HEK293 (cell line): ENCODE results near the gene TBCCD1.

Source experiments
- CTCF ChIA-PET: fragments of 350-600 bp; formaldehyde crosslinking; extraction: SDS; loops from one replicate; lab custom pipeline; 2021; ENCODE audit warnings: antibody characterized with exemption; lab: Yijun Ruan, JAX
- POLR2A ChIA-PET: fragments of 300-600 bp; formaldehyde crosslinking; extraction: SDS; loops from one replicate; lab custom pipeline; 2020; ENCODE audit warnings: antibody characterized with exemption, inconsistent platforms; lab: Yijun Ruan, JAX
- H3K27ac ChIP-seq: fragments of 200-500 bp; sonication (Bioruptor generic); 2 replicates; pipeline ENCODE4 v1.5.1; 2014; ENCODE audit warnings: low read depth, low read length, control low read depth, inconsistent platforms; ENCODE audit errors: extremely low read depth
- H3K36me3 ChIP-seq, 2 experiments: fragments of 200-500 bp in 1 of 2; sonication (Bioruptor generic) in 1 of 2; 1 replicate in 1 of 2; 2 replicates in 1 of 2; pipeline ENCODE4 v1.5.1; 2014 to 2017; ENCODE audit warnings: inconsistent platforms in 2 of 2, low read length in 2 of 2; ENCODE audit not compliant: control insufficient read depth in 2 of 2, insufficient read depth in 1 of 2
- H3K4me1 ChIP-seq: fragments of 200-500 bp; sonication (Bioruptor generic); 2 replicates; pipeline ENCODE4 v1.5.1; 2014; ENCODE audit warnings: mild to moderate bottlenecking, low read length, inconsistent platforms; ENCODE audit not compliant: control insufficient read depth, insufficient read depth
- H3K4me3 ChIP-seq: 2 replicates; pipeline ENCODE4 v1.5.1; 2011; ENCODE audit warnings: low read depth, mild to moderate bottlenecking, control low read depth, low read length, moderate library complexity
- H3K9me3 ChIP-seq: fragments of 200-500 bp; sonication (Bioruptor generic); 2 replicates; pipeline ENCODE4 v1.5.1; 2014; ENCODE audit warnings: low read depth, low read length, inconsistent platforms; ENCODE audit not compliant: control insufficient read depth, insufficient read depth
- EGR2 ChIP-seq: fragments of 450-650 bp; formaldehyde crosslinking; IDR thresholded peaks from 2 replicates; pipeline ENCODE4 v1.5.1; 2016; ENCODE audit warnings: low read depth, missing biosample characterization, missing genetic modification characterization
- GLI2 ChIP-seq: fragments of 450-650 bp; formaldehyde crosslinking; IDR thresholded peaks from 2 replicates; pipeline ENCODE4; 2017; ENCODE audit warnings: missing biosample characterization, missing genetic modification characterization, low read depth, borderline replicate concordance
- SCRT1 ChIP-seq: fragments of 450-650 bp; formaldehyde crosslinking; IDR thresholded peaks from 2 replicates; pipeline ENCODE4 v1.5.1; 2016; ENCODE audit warnings: missing biosample characterization, missing genetic modification characterization, borderline replicate concordance
- SP2 ChIP-seq: fragments of 450-650 bp; formaldehyde crosslinking; IDR thresholded peaks from 2 replicates; pipeline ENCODE4 v1.5.1; 2016; ENCODE audit warnings: missing biosample characterization, missing genetic modification characterization
- SP7 ChIP-seq: fragments of 450-650 bp; formaldehyde crosslinking; IDR thresholded peaks from 2 replicates; pipeline ENCODE4 v1.5.1; 2016; ENCODE audit warnings: missing biosample characterization, missing genetic modification characterization
- YY2 ChIP-seq: fragments of 450-650 bp; formaldehyde crosslinking; IDR thresholded peaks from 2 replicates; pipeline ENCODE4 v1.5.1; 2016; ENCODE audit warnings: missing biosample characterization, missing genetic modification characterization
- ZBTB1 ChIP-seq: fragments of 450-650 bp; formaldehyde crosslinking; IDR thresholded peaks from 2 replicates; pipeline ENCODE4 v1.5.1; 2016; ENCODE audit warnings: missing biosample characterization, missing genetic modification characterization
- ZBTB21 ChIP-seq: fragments of 450-650 bp; formaldehyde crosslinking; IDR thresholded peaks from 2 replicates; pipeline ENCODE4 v1.5.1; 2017; ENCODE audit warnings: missing biosample characterization, missing genetic modification characterization
- ZFP41 ChIP-seq: fragments of 450-650 bp; formaldehyde crosslinking; IDR thresholded peaks from 2 replicates; pipeline ENCODE4 v1.5.1; 2016; ENCODE audit warnings: missing biosample characterization, missing genetic modification characterization, borderline replicate concordance
- ZNF146 ChIP-seq: fragments of 450-650 bp; formaldehyde crosslinking; IDR thresholded peaks from 2 replicates; pipeline ENCODE4 v1.5.1; 2016; ENCODE audit warnings: missing biosample characterization, missing genetic modification characterization
- ZNF37A ChIP-seq: fragments of 450-650 bp; IDR thresholded peaks from 2 replicates; pipeline ENCODE4 v1.5.1; 2018; ENCODE audit warnings: missing biosample characterization, missing genetic modification characterization
- ZNF501 ChIP-seq: fragments of 450-650 bp; formaldehyde crosslinking; IDR thresholded peaks from 2 replicates; pipeline ENCODE4 v1.5.1; 2016; ENCODE audit warnings: missing biosample characterization, missing genetic modification characterization
- ZNF521 ChIP-seq: fragments of 450-650 bp; formaldehyde crosslinking; IDR thresholded peaks from 2 replicates; pipeline ENCODE4 v1.5.1; 2017; ENCODE audit warnings: missing biosample characterization, mild to moderate bottlenecking, missing genetic modification characterization
- ZNF529 ChIP-seq: fragments of 450-650 bp; formaldehyde crosslinking; IDR thresholded peaks from 2 replicates; pipeline ENCODE4 v1.5.1; 2017; ENCODE audit warnings: missing genetic modification characterization, missing biosample characterization; ENCODE audit not compliant: insufficient replicate concordance
- ZNF560 ChIP-seq: fragments of 450-650 bp; formaldehyde crosslinking; IDR thresholded peaks from 2 replicates; pipeline ENCODE4 v1.5.1; 2017; ENCODE audit warnings: missing biosample characterization, missing genetic modification characterization, borderline replicate concordance
- ZNF664 ChIP-seq: fragments of 450-650 bp; formaldehyde crosslinking; IDR thresholded peaks from 2 replicates; pipeline ENCODE4 v1.5.1; 2016; ENCODE audit warnings: missing biosample characterization, missing genetic modification characterization
- ZNF704 ChIP-seq: fragments of 450-650 bp; formaldehyde crosslinking; IDR thresholded peaks from 2 replicates; pipeline ENCODE4 v1.5.1; 2016; ENCODE audit warnings: missing biosample characterization, missing genetic modification characterization
- TF ChIP-seq, protein P1 (sequence below): fragments of 450-650 bp; formaldehyde crosslinking; IDR thresholded peaks from 2 replicates; pipeline ENCODE4 v1.5.1; 2017; ENCODE audit warnings: missing biosample characterization, missing genetic modification characterization
- TF ChIP-seq, protein P2 (sequence below): fragments of 450-650 bp; formaldehyde crosslinking; IDR thresholded peaks from 2 replicates; pipeline ENCODE4 v1.5.1; 2016; ENCODE audit warnings: missing biosample characterization, missing genetic modification characterization
- TF ChIP-seq, protein P3 (sequence below): fragments of 450-650 bp; formaldehyde crosslinking; IDR thresholded peaks from 2 replicates; pipeline ENCODE4 v1.5.1; 2016; ENCODE audit warnings: missing biosample characterization, missing genetic modification characterization

TBCCD1 gene

DNA sequence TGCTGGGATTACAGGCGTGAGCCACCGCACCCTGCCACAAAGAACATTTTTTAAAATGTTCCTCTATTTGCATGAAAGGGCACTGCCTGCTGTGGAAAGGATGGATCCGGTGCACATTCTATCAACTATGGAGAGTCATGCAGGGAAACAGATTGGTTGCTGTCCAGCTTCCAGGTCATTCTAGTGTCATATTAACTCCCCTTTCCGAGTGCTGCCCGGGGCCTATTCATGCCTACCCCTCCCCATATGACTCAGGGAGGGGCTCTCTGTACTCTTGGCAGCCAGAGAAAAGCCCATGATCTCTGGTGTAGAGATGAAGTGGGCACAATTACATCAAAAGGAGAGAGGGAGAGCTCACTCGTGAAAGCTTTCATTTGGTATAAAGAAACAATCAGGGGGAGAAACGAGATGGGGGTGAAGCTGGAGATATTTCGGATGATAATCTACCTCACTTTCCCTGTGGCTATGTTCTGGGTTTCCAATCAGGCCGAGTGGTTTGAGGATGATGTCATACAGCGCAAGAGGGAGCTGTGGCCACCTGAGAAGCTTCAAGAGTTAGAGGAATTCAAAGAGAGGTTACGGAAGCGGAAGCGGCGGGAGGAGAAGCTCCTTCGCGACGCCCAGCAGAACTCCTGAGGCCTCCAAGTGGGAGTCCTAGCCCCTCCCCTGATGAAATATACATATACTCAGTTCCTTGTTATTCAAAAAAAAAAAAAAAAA is 29.6 kb upstream of the TBCCD1 start:
- ChIA-PET CTCF (interaction anchor here (0.9 to 2.6 kb wide), 3 partner anchors 18 to 45 kb away, joined by 3 to 12 read pairs (median 12); no protein-coding TSS in a partner anchor), POLR2A (interaction anchor here (0.6 to 1.9 kb wide), 8 partner anchors 15 to 659 kb away, joined by 3 to 14 read pairs (median 4); partner anchors contain the start of genes DNAJB11 and EIF4A2)
- H3K36me3 ChIP-seq, result no peaks in the 10 kb centered on the region
- TF ChIP-seq, protein P1, sequence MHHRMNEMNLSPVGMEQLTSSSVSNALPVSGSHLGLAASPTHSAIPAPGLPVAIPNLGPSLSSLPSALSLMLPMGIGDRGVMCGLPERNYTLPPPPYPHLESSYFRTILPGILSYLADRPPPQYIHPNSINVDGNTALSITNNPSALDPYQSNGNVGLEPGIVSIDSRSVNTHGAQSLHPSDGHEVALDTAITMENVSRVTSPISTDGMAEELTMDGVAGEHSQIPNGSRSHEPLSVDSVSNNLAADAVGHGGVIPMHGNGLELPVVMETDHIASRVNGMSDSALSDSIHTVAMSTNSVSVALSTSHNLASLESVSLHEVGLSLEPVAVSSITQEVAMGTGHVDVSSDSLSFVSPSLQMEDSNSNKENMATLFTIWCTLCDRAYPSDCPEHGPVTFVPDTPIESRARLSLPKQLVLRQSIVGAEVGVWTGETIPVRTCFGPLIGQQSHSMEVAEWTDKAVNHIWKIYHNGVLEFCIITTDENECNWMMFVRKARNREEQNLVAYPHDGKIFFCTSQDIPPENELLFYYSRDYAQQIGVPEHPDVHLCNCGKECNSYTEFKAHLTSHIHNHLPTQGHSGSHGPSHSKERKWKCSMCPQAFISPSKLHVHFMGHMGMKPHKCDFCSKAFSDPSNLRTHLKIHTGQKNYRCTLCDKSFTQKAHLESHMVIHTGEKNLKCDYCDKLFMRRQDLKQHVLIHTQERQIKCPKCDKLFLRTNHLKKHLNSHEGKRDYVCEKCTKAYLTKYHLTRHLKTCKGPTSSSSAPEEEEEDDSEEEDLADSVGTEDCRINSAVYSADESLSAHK (tag by site-specific recombination), result no peak
- TF ChIP-seq, protein P2, sequence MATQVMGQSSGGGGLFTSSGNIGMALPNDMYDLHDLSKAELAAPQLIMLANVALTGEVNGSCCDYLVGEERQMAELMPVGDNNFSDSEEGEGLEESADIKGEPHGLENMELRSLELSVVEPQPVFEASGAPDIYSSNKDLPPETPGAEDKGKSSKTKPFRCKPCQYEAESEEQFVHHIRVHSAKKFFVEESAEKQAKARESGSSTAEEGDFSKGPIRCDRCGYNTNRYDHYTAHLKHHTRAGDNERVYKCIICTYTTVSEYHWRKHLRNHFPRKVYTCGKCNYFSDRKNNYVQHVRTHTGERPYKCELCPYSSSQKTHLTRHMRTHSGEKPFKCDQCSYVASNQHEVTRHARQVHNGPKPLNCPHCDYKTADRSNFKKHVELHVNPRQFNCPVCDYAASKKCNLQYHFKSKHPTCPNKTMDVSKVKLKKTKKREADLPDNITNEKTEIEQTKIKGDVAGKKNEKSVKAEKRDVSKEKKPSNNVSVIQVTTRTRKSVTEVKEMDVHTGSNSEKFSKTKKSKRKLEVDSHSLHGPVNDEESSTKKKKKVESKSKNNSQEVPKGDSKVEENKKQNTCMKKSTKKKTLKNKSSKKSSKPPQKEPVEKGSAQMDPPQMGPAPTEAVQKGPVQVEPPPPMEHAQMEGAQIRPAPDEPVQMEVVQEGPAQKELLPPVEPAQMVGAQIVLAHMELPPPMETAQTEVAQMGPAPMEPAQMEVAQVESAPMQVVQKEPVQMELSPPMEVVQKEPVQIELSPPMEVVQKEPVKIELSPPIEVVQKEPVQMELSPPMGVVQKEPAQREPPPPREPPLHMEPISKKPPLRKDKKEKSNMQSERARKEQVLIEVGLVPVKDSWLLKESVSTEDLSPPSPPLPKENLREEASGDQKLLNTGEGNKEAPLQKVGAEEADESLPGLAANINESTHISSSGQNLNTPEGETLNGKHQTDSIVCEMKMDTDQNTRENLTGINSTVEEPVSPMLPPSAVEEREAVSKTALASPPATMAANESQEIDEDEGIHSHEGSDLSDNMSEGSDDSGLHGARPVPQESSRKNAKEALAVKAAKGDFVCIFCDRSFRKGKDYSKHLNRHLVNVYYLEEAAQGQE (tag by site-specific recombination), result peak; percentile 38; the same call in 1 of the 2 replicates
- no peaks in the 10 kb centered on the region for H3K4me1 ChIP-seq
- no peak overlapping the region for H3K27ac ChIP-seq
- no peak overlapping the region for H3K4me3 ChIP-seq
- no peaks in the 10 kb centered on the region for H3K9me3 ChIP-seq

DNA sequence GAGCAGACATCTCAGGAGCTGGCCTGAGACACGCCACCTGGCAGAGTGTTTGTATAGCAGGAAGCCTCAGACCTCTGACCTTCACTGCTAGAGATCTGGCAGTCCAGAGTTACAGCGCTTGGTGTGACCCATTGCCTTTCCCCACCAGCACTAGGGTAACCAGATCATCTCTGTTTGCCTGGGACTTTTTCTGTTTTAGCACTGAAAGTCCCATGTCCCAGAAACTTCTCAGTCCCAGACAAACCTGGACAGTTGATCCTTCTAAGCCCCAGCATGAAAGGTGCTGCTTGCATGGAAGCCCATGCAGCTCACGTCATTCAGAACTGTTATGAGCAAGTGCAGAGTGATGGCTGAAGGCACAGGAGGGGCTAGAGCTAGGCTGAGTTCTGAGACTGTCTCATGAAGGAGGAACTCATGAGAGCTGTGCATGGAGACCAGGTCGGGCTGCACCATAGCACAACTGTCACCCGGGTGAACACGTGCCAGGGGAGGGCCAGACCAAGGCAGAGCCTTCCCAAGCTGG is 27.5 kb upstream of the TBCCD1 start:
- ChIA-PET POLR2A (interaction anchor here (0.9 kb wide), 1 partner anchor 24 kb away, joined by 3 read pairs; the partner anchor contains the start of gene DNAJB11), CTCF (no interaction called here)
- TF ChIP-seq ZNF37A (tag by site-specific recombination) (no peak), EGR2 (tag by site-specific recombination) (no peak), ZBTB21 (tag by site-specific recombination) (no peak), SP7 (no peak), SCRT1 (no peak), ZBTB1 (tag by site-specific recombination) (no peak), ZNF529 (tag by site-specific recombination) (no peak), SP2 (tag by site-specific recombination) (no peak), ZNF664 (no peak), ZNF704 (no peak), GLI2 (tag by site-specific recombination) (no peak), ZFP41 (no peak), YY2 (tag by site-specific recombination) (no peak), ZNF560 (tag by site-specific recombination) (no peak), ZNF521 (tag by site-specific recombination) (no peak), ZNF501 (tag by site-specific recombination) (no peak), ZNF146 (no peak)
- TF ChIP-seq, protein P3, sequence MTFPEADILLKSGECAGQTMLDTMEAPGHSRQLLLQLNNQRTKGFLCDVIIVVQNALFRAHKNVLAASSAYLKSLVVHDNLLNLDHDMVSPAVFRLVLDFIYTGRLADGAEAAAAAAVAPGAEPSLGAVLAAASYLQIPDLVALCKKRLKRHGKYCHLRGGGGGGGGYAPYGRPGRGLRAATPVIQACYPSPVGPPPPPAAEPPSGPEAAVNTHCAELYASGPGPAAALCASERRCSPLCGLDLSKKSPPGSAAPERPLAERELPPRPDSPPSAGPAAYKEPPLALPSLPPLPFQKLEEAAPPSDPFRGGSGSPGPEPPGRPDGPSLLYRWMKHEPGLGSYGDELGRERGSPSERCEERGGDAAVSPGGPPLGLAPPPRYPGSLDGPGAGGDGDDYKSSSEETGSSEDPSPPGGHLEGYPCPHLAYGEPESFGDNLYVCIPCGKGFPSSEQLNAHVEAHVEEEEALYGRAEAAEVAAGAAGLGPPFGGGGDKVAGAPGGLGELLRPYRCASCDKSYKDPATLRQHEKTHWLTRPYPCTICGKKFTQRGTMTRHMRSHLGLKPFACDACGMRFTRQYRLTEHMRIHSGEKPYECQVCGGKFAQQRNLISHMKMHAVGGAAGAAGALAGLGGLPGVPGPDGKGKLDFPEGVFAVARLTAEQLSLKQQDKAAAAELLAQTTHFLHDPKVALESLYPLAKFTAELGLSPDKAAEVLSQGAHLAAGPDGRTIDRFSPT (tag by site-specific recombination), result no peak
- no peak overlapping the region for H3K4me3 ChIP-seq
- no peaks in the 10 kb centered on the region for H3K4me1 ChIP-seq
- H3K9me3 ChIP-seq, result no peaks in the 10 kb centered on the region
- H3K27ac ChIP-seq, result no peak overlapping the region
- H3K36me3 ChIP-seq, result no peaks in the 10 kb centered on the region
